H9 (cell line): ENCODE data around the gene NEK4. TPM values are rescaled to one million over a fixed set of nuclear protein-coding genes. Genes with fewer than 3 reads are reported as not detected.

Experiments used
- DNase-seq: peaks from one replicate; pipeline ENCODE4 v3.0.0-alpha.2; 2017
- H2AFZ ChIP-seq: one replicate; pipeline ENCODE4 v1.6.1; 2013; ENCODE audit warnings: mild to moderate bottlenecking, low read length, control low read depth, moderate library complexity
- H2AK5ac ChIP-seq: 2 replicates; pipeline ENCODE4 v1.6.1; 2013; ENCODE audit warnings: low read length, control low read depth, mixed read lengths; ENCODE audit not compliant: insufficient read length
- H2BK120ac ChIP-seq: one replicate; pipeline ENCODE4 v1.6.1; 2013; ENCODE audit warnings: low read depth, mild to moderate bottlenecking, low read length, control low read depth, inconsistent platforms; ENCODE audit not compliant: poor library complexity, severe bottlenecking
- H2BK12ac ChIP-seq: 2 replicates; pipeline ENCODE4 v1.6.1; 2013; ENCODE audit warnings: low read length, control low read depth, mixed read lengths, low read depth; ENCODE audit not compliant: insufficient read length
- H2BK15ac ChIP-seq: 2 replicates; pipeline ENCODE4 v1.6.1; 2013; ENCODE audit warnings: low read depth, low read length, control low read depth
- H2BK20ac ChIP-seq: one replicate; pipeline ENCODE4 v1.6.1; 2013; ENCODE audit warnings: low read depth, mild to moderate bottlenecking, low read length, control low read depth, inconsistent platforms; ENCODE audit not compliant: poor library complexity, severe bottlenecking
- H2BK5ac ChIP-seq: 2 replicates; pipeline ENCODE4 v1.6.1; 2013; ENCODE audit warnings: low read length, control low read depth, mixed read lengths; ENCODE audit not compliant: insufficient read length
- H3K14ac ChIP-seq: 2 replicates; pipeline ENCODE4 v1.6.1; 2013; ENCODE audit warnings: low read length, control low read depth; ENCODE audit not compliant: insufficient read depth
- H3K18ac ChIP-seq: 2 replicates; pipeline ENCODE4 v1.6.1; 2013; ENCODE audit warnings: low read depth, mild to moderate bottlenecking, mixed read lengths, low read length, control low read depth; ENCODE audit not compliant: insufficient read length
- H3K23ac ChIP-seq: 2 replicates; pipeline ENCODE4 v1.6.1; 2013; ENCODE audit warnings: low read length, control low read depth, mixed read lengths, low read depth; ENCODE audit not compliant: insufficient read length
- H3K23me2 ChIP-seq: 2 replicates; pipeline ENCODE4 v1.6.1; 2013; ENCODE audit warnings: low read depth, mild to moderate bottlenecking, mixed read lengths, low read length, control low read depth; ENCODE audit not compliant: insufficient read length, poor library complexity, severe bottlenecking
- H3K27ac ChIP-seq: 2 replicates; pipeline ENCODE4 v1.5.1; 2013; ENCODE audit warnings: low read length, control low read depth, mixed read lengths, low read depth; ENCODE audit not compliant: insufficient read length
- H3K27me3 ChIP-seq: 2 replicates; pipeline ENCODE4 v1.6.1; 2013; ENCODE audit warnings: low read length, control low read depth, inconsistent platforms; ENCODE audit not compliant: insufficient read depth
- H3K4ac ChIP-seq: 2 replicates; pipeline ENCODE4 v1.6.1; 2013; ENCODE audit warnings: low read depth, mild to moderate bottlenecking, control low read depth, inconsistent platforms, low read length, moderate library complexity
- H3K4me1 ChIP-seq: 2 replicates; pipeline ENCODE4 v1.6.1; 2013; ENCODE audit warnings: low read length, control low read depth, inconsistent platforms; ENCODE audit not compliant: insufficient read depth
- H3K4me2 ChIP-seq: 2 replicates; pipeline ENCODE4 v1.6.1; 2013; ENCODE audit warnings: low read length, control low read depth, mixed read lengths; ENCODE audit not compliant: insufficient read length, insufficient read depth
- H3K56ac ChIP-seq: 2 replicates; pipeline ENCODE4 v1.6.1; 2013; ENCODE audit warnings: low read depth, mild to moderate bottlenecking, mixed read lengths, low read length, control low read depth; ENCODE audit not compliant: insufficient read length
- H3K79me1 ChIP-seq: 2 replicates; pipeline ENCODE4 v1.6.1; 2013; ENCODE audit warnings: low read depth, mild to moderate bottlenecking, moderate library complexity, low read length, control low read depth, inconsistent platforms; ENCODE audit not compliant: insufficient read depth, poor library complexity, severe bottlenecking
- H3K79me2 ChIP-seq: 2 replicates; pipeline ENCODE4 v1.6.1; 2013; ENCODE audit warnings: low read length, control low read depth, inconsistent platforms; ENCODE audit not compliant: insufficient read depth
- H3K9ac ChIP-seq: 2 replicates; pipeline ENCODE4 v1.6.1; 2013; ENCODE audit warnings: low read length, control low read depth, mixed read lengths; ENCODE audit not compliant: insufficient read length; ENCODE audit errors: extremely low read depth
- H3K9me3 ChIP-seq: one replicate; pipeline ENCODE4 v1.6.1; 2013; ENCODE audit warnings: low read depth, low read length, inconsistent platforms; ENCODE audit not compliant: control insufficient read depth
- H3T11ph ChIP-seq: one replicate; pipeline ENCODE4 v1.6.1; 2013; ENCODE audit warnings: mild to moderate bottlenecking, low read length, control low read depth, inconsistent platforms
- H4K20me1 ChIP-seq: one replicate; pipeline ENCODE4 v1.6.1; 2013; ENCODE audit not compliant: control insufficient read depth, insufficient read length, insufficient read depth
- H4K5ac ChIP-seq: 2 replicates; pipeline ENCODE4 v1.6.1; 2013; ENCODE audit warnings: low read depth, mild to moderate bottlenecking, mixed read lengths, low read length, control low read depth; ENCODE audit not compliant: insufficient read length
- H4K8ac ChIP-seq: replicated peaks from 2 replicates; pipeline ENCODE4 v1.6.1; 2013; ENCODE audit warnings: low read length, control low read depth, mixed read lengths, low read depth; ENCODE audit not compliant: insufficient read length
- H4K91ac ChIP-seq: 2 replicates; pipeline ENCODE4 v1.6.1; 2013; ENCODE audit warnings: low read depth, mild to moderate bottlenecking, moderate library complexity, mixed read lengths, low read length, control low read depth; ENCODE audit not compliant: insufficient read length
- H3K27ac Mint-ChIP-seq, 3 experiments: 2 replicates in 2 of 3; 3 replicates in 1 of 3; pipeline ENCODE4 v1.8.0; 2020 to 2021; ENCODE audit warnings: mixed read lengths in 3 of 3, mild to moderate bottlenecking in 1 of 3, moderate library complexity in 1 of 3
- H3K27me3 Mint-ChIP-seq: 2 replicates; pipeline ENCODE4 v1.8.0; 2021; ENCODE audit warnings: low read depth, mild to moderate bottlenecking, moderate library complexity, mixed read lengths
- H3K36me3 Mint-ChIP-seq, 3 experiments: 2 replicates in 2 of 3; 3 replicates in 1 of 3; pipeline ENCODE4 v1.8.0; 2020 to 2021; ENCODE audit warnings: low read depth in 3 of 3, mixed read lengths in 3 of 3; ENCODE audit not compliant: insufficient read depth in 1 of 3
- H3K4me1 Mint-ChIP-seq, 2 experiments: 2 replicates each; pipeline ENCODE4 v1.8.0; 2020; ENCODE audit warnings: mixed read lengths in 2 of 2
- H3K4me3 Mint-ChIP-seq, 2 experiments: 2 replicates in 1 of 2; 3 replicates in 1 of 2; pipeline ENCODE4 v1.8.0; 2020 to 2021; ENCODE audit warnings: mild to moderate bottlenecking in 2 of 2, mixed read lengths in 2 of 2, moderate library complexity in 1 of 2
- H3K9me3 Mint-ChIP-seq, 2 experiments: 2 replicates in 1 of 2; 3 replicates in 1 of 2; pipeline ENCODE4 v1.8.0; 2020; ENCODE audit warnings: mild to moderate bottlenecking in 2 of 2, mixed read lengths in 2 of 2, moderate library complexity in 1 of 2
- CTCF ChIP-seq: fragments of 200-600 bp; sonication (generic); conservative IDR thresholded peaks from 3 replicates; pipeline ENCODE4 v1.8.0; 2021; ENCODE audit warnings: antibody characterized with exemption, mild to moderate bottlenecking
- WGBS: extraction: QIAGEN DNeasy Blood & Tissue Kit; methylation state at CpG from one replicate; pipeline ENCODE4 v1.1.7; 2013; ENCODE audit warnings: missing lambda C conversion rate, low lambda C conversion rate, mixed read lengths; ENCODE audit not compliant: insufficient read length; ENCODE audit errors: extremely low coverage; 5-methylcytosine and 5-hydroxymethylcytosine counted together
- total RNA-seq: library from RNA; stranded (reverse); gene quantifications from 2 replicates; pipeline ENCODE4 v1.2.1, GENCODE V29; 2021

The NEK4 gene
- total RNA-seq, 1 experiment from 2014 or later = 36.0 TPM

- TF ChIP-seq CTCF = no peak
- Histone ChIP-seq H3K18ac (no peak overlapping the region), H2BK12ac (no peak overlapping the region), H3K79me1 (no peaks in the 10 kb centered on the region), H2AFZ (no peak overlapping the region), H3K4me2 (no peak overlapping the region), H3K9me3 (no peaks in the 10 kb centered on the region), H3K4ac (no peak overlapping the region), H3K56ac (no peak overlapping the region), H4K91ac (no peak overlapping the region), H3T11ph (no peak overlapping the region), H3K23me2 (no peaks in the 10 kb centered on the region), H2BK20ac (no peak overlapping the region), H3K27ac (no peak overlapping the region), H2BK5ac (no peak overlapping the region), H4K8ac (no peak overlapping the region), H4K20me1 (no peaks in the 10 kb centered on the region), H2BK15ac (no peak overlapping the region), H4K5ac (no peak overlapping the region), H3K79me2 (no peaks in the 10 kb centered on the region), H3K9ac (no peak overlapping the region), H2BK120ac (no peak overlapping the region), H3K4me1 (no peaks in the 10 kb centered on the region), H3K27me3 (no peaks in the 10 kb centered on the region), H3K23ac (no peak overlapping the region), H2AK5ac (no peak overlapping the region), H3K14ac (no peak overlapping the region; the same call in 1 of the 2 replicates)
- no peaks in the 10 kb centered on the region; a peak in 1 of 5 replicates for H3K9me3 Mint-ChIP-seq
- no peak overlapping the region; a peak in 1 of 7 replicates for H3K27ac Mint-ChIP-seq
- H3K36me3 Mint-ChIP-seq = no peaks in the 10 kb centered on the region; a peak in 1 of 7 replicates
- H3K27me3 Mint-ChIP-seq = peaks cover 2% of the 10 kb centered on the region
- no peak overlapping the region for H3K4me3 Mint-ChIP-seq
- DNase-seq = no peak
- H3K4me1 Mint-ChIP-seq = no peaks in the 10 kb centered on the region
- WGBS = no CpG with 5 or more reads among the region's 18 CpGs
Measured at GRCh38 chr3:52792961-52793695, 22.4 kb upstream of the NEK4 start.
